Measurements from ENCODE around the gene PCMTD2. TPM values are rescaled to one million over a fixed set of nuclear protein-coding genes. Genes with fewer than 3 reads are reported as not detected.

PCMTD2 gene
- total and polyA plus RNA-seq, 2 of the 8 experiments (the other 6 are each of a cell fraction or from before 2014, with no cell fraction given): 21.4 to 55.1 TPM

- no peaks in the 10 kb centered on the region for H3K27me3 ChIP-seq (replicated peaks in 1 of 4; ENCODE audit: control insufficient read depth in 3 of 4, extremely low read depth in 1 of 4, insufficient read depth in 3 of 4, low read length in 3 of 4)
- no peak overlapping the region for H4K5ac ChIP-seq (ENCODE audit: insufficient read length, low read depth, low read length)
- peaks cover 0 to 3% of the 10 kb centered on the region in 2 experiments for H4K20me1 ChIP-seq (replicated peaks in 1 of 2; ENCODE audit: control insufficient read depth in 1 of 2, insufficient read depth in 2 of 2, low read length in 2 of 2)
- no peak for DNase-seq (ENCODE audit: low read depth in 1 of 2, low spot score in 2 of 2)
- no peak overlapping the region for H4K91ac ChIP-seq (replicated peaks; ENCODE audit: insufficient read length, low read length)
- POLR2A ChIA-PET (ENCODE audit: partially characterized antibody): no interaction called here
- H3K79me1 ChIP-seq (ENCODE audit: low read depth, low read length): no peaks in the 10 kb centered on the region
- H2BK12ac ChIP-seq (ENCODE audit: low read depth, low read length): no peak overlapping the region
- no peak overlapping the region for H2AK5ac ChIP-seq (ENCODE audit: low read depth, low read length)
- CTCF ChIA-PET (ENCODE audit: partially characterized antibody): interaction anchor here (1.1 to 1.5 kb wide), 2 partner anchors 16 to 23 kb away, joined by 3 to 7 read pairs; no protein-coding TSS in a partner anchor
- H3K36me3 ChIP-seq (ENCODE audit: control insufficient read depth in 2 of 4, insufficient read depth in 4 of 4, low read length in 3 of 4): no peaks in the 10 kb centered on the region
- H3K23me2 ChIP-seq (ENCODE audit: low read depth, low read length): no peaks in the 10 kb centered on the region
- no peak overlapping the region for H3K4ac ChIP-seq (replicated peaks; ENCODE audit: insufficient read length, low read depth, low read length)
- 0 out of 2 replicates have a peak overlapping the region, but pooled peaks have one; percentile 35 for H4K8ac ChIP-seq (ENCODE audit: extremely low read depth, insufficient read depth, low read length)
- H3K4me1 ChIP-seq (replicated peaks in 1 of 4; ENCODE audit: control insufficient read depth in 3 of 4, insufficient read depth in 4 of 4, low read length in 3 of 4): peaks cover 0 to 3% (median 0%) of the 10 kb centered on the region in 4 experiments; a peak in 1 of 7 replicates
- no peak overlapping the region for H2BK5ac ChIP-seq (ENCODE audit: low read depth, low read length)
- H2BK120ac ChIP-seq (replicated peaks; ENCODE audit: low read depth, low read length): no peak overlapping the region
- no peak overlapping the region for H3K4me3 ChIP-seq (ENCODE audit: extremely low read depth in 1 of 4, insufficient read depth in 2 of 4, low read depth in 3 of 4, low read length in 4 of 4)
- no peak overlapping the region for H2BK20ac ChIP-seq (ENCODE audit: low read length)
- no peaks in the 10 kb centered on the region for H3K79me2 ChIP-seq (ENCODE audit: control insufficient read depth in 1 of 2, insufficient read depth in 2 of 2, low read length in 2 of 2)
- H3K23ac ChIP-seq (ENCODE audit: insufficient read length): no peak overlapping the region
- H3K14ac ChIP-seq (ENCODE audit: insufficient read length): no peak overlapping the region
- no peak overlapping the region for H3K27ac ChIP-seq (ENCODE audit: low read depth, low read length)
- H3K56ac ChIP-seq (replicated peaks; ENCODE audit: insufficient read length, low read depth, low read length): no peak overlapping the region
- no peak overlapping the region for H3K18ac ChIP-seq (ENCODE audit: extremely low read depth, low read length)
- no peak overlapping the region for H2BK15ac ChIP-seq (ENCODE audit: low read length)
- peaks cover 0 to 4% of the 10 kb centered on the region in 2 experiments; a peak in 1 of 4 replicates for H3K9me3 ChIP-seq (ENCODE audit: insufficient read depth in 2 of 2, low read depth in 1 of 2, low read length in 1 of 2)
- no peak overlapping the region for H2AFZ ChIP-seq (ENCODE audit: low read length)
- H3K4me2 ChIP-seq (ENCODE audit: insufficient read depth in 1 of 2, low read depth in 2 of 2, low read length in 2 of 2): no peak overlapping the region
- H3K9ac ChIP-seq (replicated peaks in 1 of 4; ENCODE audit: extremely low read depth in 1 of 4, low read depth in 3 of 4, low read length in 3 of 4): no peak overlapping the region
- 92% methylated on average over 8 of the region's 8 CpGs; no CpG with 5 or more reads in 1 of the 2 experiments for WGBS, 2 experiments (ENCODE audit: extremely low coverage in 1 of 2, insufficient coverage in 1 of 2, insufficient read length in 1 of 2, insufficient replicate concordance in 2 of 2, low coverage in 1 of 2, low lambda C conversion rate in 2 of 2, missing lambda C conversion rate in 1 of 2)
- FAIRE-seq: no peak
- TF ChIP-seq SP4 (IDR thresholded peaks at IDR 0.05; ENCODE audit: low read length): no peak
- TF ChIP-seq CREB1 (IDR thresholded peaks at IDR 0.05): no peak
- TF ChIP-seq JUN (IDR thresholded peaks at IDR 0.05; ENCODE audit: low read depth, low read length): no peak
- TF ChIP-seq BACH1 (IDR thresholded peaks at IDR 0.05; ENCODE audit: low read length): no peak
- TF ChIP-seq SIN3A (conservative IDR thresholded peaks at IDR 0.05 in 1 of 2, IDR thresholded peaks at IDR 0.05 in 1 of 2; ENCODE audit: low read depth in 1 of 2, low read length in 2 of 2): no peak
- no peak for TF ChIP-seq TAF7 (optimal IDR thresholded peaks at IDR 0.05; ENCODE audit: borderline replicate concordance, low read depth, low read length)
- TF ChIP-seq CTCF (IDR thresholded peaks at IDR 0.05; ENCODE audit: control extremely low read depth in 1 of 3, insufficient read depth in 1 of 3, low read depth in 1 of 3, low read length in 3 of 3): no peak
- TF ChIP-seq HDAC6 (IDR thresholded peaks at IDR 0.05; ENCODE audit: low read depth, low read length): no peak
- no peak for TF ChIP-seq TBP (IDR thresholded peaks at IDR 0.05; ENCODE audit: low read depth, low read length)
- TF ChIP-seq RNF2 (IDR thresholded peaks at IDR 0.05; ENCODE audit: borderline replicate concordance, low read depth, low read length, missing control alignments, poor library complexity, severe bottlenecking): no peak
- TF ChIP-seq KDM1A (IDR thresholded peaks at IDR 0.05; ENCODE audit: borderline replicate concordance, low read length): no peak
- TF ChIP-seq ASH2L (IDR thresholded peaks at IDR 0.05; ENCODE audit: low read length): no peak
Measured at GRCh38 chr20:64206614-64207013, 48.9 kb upstream of the PCMTD2 start.
